Hepatocyte (in vitro differentiated cells): ENCODE measurements around the gene RAD51AP1.

Experiments
- EZH2phosphoT487 ChIP-seq: fragments of 200-600 bp; sonication (generic); IDR thresholded peaks from one replicate; pipeline ENCODE4 v1.6.1; 2018; ENCODE audit warnings: antibody characterized with exemption, mild to moderate bottlenecking, low read depth, moderate library complexity; ENCODE audit not compliant: unreplicated experiment, severe bottlenecking
- TF ChIP-seq, protein P1 (sequence below): fragments of 200-600 bp; sonication (generic); IDR thresholded peaks from 2 replicates; pipeline ENCODE4 v1.5.1; 2016; ENCODE audit warnings: antibody characterized with exemption, mild to moderate bottlenecking; ENCODE audit not compliant: poor library complexity

GRCh38 chr12:4545195-4545594, 6.5 kb downstream of the RAD51AP1 start:
- TF ChIP-seq EZH2phosphoT487, result no peak
- TF ChIP-seq, protein P1, sequence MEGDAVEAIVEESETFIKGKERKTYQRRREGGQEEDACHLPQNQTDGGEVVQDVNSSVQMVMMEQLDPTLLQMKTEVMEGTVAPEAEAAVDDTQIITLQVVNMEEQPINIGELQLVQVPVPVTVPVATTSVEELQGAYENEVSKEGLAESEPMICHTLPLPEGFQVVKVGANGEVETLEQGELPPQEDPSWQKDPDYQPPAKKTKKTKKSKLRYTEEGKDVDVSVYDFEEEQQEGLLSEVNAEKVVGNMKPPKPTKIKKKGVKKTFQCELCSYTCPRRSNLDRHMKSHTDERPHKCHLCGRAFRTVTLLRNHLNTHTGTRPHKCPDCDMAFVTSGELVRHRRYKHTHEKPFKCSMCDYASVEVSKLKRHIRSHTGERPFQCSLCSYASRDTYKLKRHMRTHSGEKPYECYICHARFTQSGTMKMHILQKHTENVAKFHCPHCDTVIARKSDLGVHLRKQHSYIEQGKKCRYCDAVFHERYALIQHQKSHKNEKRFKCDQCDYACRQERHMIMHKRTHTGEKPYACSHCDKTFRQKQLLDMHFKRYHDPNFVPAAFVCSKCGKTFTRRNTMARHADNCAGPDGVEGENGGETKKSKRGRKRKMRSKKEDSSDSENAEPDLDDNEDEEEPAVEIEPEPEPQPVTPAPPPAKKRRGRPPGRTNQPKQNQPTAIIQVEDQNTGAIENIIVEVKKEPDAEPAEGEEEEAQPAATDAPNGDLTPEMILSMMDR, result no peak
